Kidney capillary endothelial cell (primary cell): Measurements from ENCODE around the gene ETV4.

ENCODE experiments used
- DNase-seq: peaks from one replicate; pipeline ENCODE4 v3.0.0-alpha.2; 2018; ENCODE audit warnings: low spot score

ETV4 gene

DNA sequence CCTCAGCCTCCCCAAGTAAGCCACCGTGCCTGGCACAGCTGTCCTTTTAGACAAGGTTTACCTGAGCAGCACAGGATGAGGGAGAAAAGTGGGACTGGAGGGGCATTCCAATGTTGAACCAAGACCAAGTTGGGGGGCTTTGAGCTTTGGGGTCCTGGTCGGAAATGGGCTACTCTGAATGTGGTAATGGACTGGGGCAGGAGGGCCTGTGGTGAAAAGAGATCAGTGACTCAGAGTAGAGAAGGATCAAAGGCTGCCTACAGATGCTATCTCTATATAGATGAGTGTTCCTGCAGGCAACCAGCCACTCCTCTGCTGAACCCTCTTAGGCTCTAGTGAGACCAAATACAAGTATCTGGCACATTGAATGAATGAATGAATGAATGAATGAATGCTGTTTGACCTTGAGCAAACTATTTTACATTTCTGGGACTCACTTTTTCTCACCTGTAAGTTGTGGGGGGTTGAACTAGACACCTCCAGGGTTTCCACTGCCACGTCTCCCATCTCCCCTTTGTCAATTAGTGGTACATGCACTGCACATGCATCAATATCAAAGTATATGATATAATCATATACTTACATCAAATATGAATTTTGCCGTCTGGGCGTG, 26.3 kb upstream of the ETV4 start:
- DNase-seq: no peak

GRCh38 chr17:43570518-43570928, 24.4 kb upstream of the ETV4 start:
- no peak for DNase-seq

DNA sequence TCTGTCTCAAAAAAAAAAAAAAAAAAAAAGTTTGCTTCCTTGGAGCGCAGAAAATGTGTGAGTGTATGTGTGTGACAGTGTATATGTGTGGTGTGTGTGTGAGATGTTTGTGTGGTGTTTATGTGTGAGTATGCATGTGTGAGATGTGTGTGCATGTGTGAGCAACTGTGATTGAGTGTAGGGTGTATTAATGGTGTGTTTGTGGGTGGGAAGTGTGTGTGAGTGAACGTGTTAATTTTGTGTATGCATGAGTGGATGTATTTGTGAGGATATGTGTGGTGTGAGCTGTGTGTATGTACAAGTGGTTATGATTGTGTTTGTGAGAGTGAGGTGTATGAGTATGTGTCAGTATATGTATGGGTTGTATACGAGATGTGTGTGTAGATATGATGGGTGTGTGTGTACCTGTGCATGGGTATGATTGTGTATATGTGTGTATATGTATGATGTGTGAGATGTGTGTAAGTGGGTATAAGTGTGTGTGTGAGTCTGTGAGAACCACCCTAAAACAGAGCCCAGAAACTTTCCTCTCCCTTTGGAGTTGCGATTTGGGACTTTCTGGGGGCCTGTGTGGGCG, 22.5 kb upstream of the ETV4 start:
- no peak for DNase-seq

GRCh38 chr17:43563600-43564594, 17.8 kb upstream of the ETV4 start:
- DNase-seq: no peak

GRCh38 chr17:43562679-43563599, 16.8 kb upstream of the ETV4 start:
- DNase-seq: no peak

- DNase-seq: no peak
Observed at GRCh38 chr17:43560461-43561427, 14.6 kb upstream of the ETV4 start.

DNA sequence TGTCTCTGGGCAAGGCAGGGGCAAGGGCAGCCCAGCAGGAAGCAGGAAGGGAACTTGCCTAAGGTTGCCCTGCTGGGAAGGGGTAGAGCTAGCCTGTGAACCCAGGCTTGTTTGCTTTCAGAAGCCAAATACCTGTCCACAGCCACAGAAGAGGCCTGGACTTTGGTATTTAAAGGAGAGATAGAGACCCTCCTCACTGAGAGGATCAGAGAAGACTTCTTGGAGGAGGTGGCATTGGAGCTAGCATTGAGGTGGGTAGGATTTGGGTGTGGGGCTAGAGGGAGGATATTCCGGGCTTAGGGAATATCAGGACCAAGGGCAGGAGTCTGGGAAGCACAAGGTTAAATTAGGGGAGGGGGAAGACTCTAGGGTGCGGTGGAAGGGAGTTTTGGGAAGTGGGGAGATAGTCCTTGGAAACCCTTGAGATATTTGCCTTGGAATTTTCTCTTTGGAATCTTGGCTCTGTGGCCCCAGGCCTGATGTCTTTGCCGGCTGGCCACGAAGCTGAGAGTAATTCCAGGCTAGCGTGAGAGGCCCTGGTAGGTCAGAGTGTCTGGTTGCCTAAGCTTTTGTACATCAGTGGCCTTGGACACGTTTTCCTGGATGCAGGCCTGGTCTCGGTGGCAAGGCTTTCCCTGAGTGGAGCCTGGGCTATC, 13.1 kb upstream of the ETV4 start:
- no peak for DNase-seq

- no peak for DNase-seq
Observed at GRCh38 chr17:43558805-43559160, 12.6 kb upstream of the ETV4 start.

- no peak for DNase-seq
Observed at GRCh38 chr17:43556292-43556691, 10.2 kb upstream of the ETV4 start.

DNA sequence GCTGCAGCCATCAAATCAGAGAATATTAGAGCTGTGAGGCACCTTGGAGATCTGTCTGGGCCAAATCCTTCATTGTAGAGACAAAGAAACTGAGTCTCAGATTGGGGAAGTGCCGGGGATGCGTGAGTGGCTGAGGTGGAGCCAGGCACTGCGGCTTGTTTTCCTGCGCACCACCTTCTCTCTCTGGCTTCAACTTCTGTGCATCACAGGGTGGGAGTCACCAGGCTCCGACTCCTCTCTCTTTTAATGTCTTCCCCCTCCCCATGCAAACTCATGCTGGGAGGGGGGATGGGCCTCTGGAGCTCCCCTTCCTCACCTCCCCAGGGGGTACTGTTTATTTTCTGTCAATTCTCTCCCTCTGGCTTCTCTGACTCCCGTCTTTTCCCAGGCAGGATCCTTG, 8.7 kb upstream of the ETV4 start:
- no peak for DNase-seq

DNA sequence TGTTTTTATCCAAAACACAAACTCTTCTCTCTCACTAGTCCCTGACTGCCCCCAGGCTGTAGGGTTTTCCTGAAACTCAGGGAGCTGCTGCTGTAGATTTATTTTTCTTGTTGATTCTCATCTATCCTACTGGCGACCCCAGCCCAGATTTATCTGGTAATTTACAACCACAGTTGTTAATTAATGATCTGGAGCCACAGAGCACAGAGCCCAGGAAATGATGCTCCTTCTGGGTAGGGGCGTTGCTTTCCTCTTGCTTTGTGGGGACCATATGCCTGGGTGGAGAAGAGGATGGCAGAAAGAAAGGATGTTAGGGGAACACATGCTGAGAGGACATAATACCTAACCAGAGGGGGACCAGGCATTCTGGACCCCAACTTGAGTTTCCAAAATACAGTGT, 7.4 kb upstream of the ETV4 start:
- no peak for DNase-seq

- no peak for DNase-seq
Observed at GRCh38 chr17:43552229-43552837, 6.2 kb upstream of the ETV4 start.

- DNase-seq: no peak
Observed at GRCh38 chr17:43550754-43551153, 4.6 kb upstream of the ETV4 start.

GRCh38 chr17:43549496-43549895, 3.4 kb upstream of the ETV4 start:
- DNase-seq: no peak

GRCh38 chr17:43548689-43549379, 2.7 kb upstream of the ETV4 start:
- no peak for DNase-seq

- DNase-seq: no peak
Observed at GRCh38 chr17:43547659-43548256, 1.6 kb upstream of the ETV4 start.

- DNase-seq: no peak
Observed at GRCh38 chr17:43547189-43547550, 1.0 kb upstream of the ETV4 start.

DNA sequence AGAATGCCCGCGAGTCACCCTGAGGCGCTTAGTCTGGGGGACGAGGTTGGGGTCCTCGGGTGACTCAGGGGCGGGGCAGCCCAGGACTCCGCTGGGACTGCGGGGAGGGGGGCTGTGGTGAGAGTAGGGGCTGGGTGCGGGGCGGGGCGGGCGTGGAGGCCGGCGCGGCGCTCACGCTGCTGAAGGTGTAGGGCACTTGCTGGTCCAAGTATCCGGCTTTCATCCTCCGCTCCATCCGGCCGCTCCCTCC, 832 bp downstream of the ETV4 start:
- no peak for DNase-seq
